SK-N-SH treated with all-trans-retinoic acid at 6 μM for 48 hours (cell line): ENCODE measurements around the gene SMIM24.

Experiments used
- ATAC-seq: fragments of 200-7000 bp; cut with Tn5 transposase; 3 replicates; pipeline ENCODE4 v1.9.1; 2020; ENCODE audit warnings: mild to moderate bottlenecking, moderate library complexity
- ARNTL ChIP-seq: fragments of 450-650 bp; formaldehyde crosslinking; IDR thresholded peaks from 2 replicates; pipeline ENCODE4 v1.5.0; 2020; ENCODE audit warnings: low read depth, mild to moderate bottlenecking, moderate library complexity, borderline replicate concordance
- BACH2 ChIP-seq: fragments of 250-450 bp; sonication (Bioruptor Pico); IDR thresholded peaks from 2 replicates; pipeline ENCODE4 v1.9.0; 2021; ENCODE audit warnings: mild to moderate bottlenecking, borderline replicate concordance
- ESRRG ChIP-seq: fragments of 250-450 bp; sonication (Bioruptor Pico); IDR thresholded peaks from 2 replicates; pipeline ENCODE4 v1.6.1; 2021; ENCODE audit warnings: mild to moderate bottlenecking
- GLIS3 ChIP-seq: fragments of 250-450 bp; sonication (Bioruptor Pico); IDR thresholded peaks from 2 replicates; pipeline ENCODE4 v1.5.0; 2020; ENCODE audit warnings: mild to moderate bottlenecking, moderate library complexity
- ISL1 ChIP-seq: fragments of 250-450 bp; sonication (Bioruptor Pico); IDR thresholded peaks from 2 replicates; pipeline ENCODE4 v2.1.2; 2022; ENCODE audit warnings: mild to moderate bottlenecking, moderate library complexity
- OSR1 ChIP-seq: fragments of 250-450 bp; sonication (Bioruptor Pico); IDR thresholded peaks from 2 replicates; pipeline ENCODE4 v1.8.0; 2022; ENCODE audit warnings: moderate library complexity, mild to moderate bottlenecking, inconsistent platforms
- PPARA ChIP-seq: fragments of 250-450 bp; sonication (Bioruptor Pico); IDR thresholded peaks from 2 replicates; pipeline ENCODE4 v1.5.0; 2020; ENCODE audit warnings: mild to moderate bottlenecking, borderline replicate concordance
- RARB ChIP-seq: fragments of 250-450 bp; sonication (Bioruptor Pico); IDR thresholded peaks from 2 replicates; pipeline ENCODE4 v1.8.0; 2021; ENCODE audit warnings: mild to moderate bottlenecking, moderate library complexity
- SNAI2 ChIP-seq: fragments of 250-450 bp; sonication (Bioruptor Pico); IDR thresholded peaks from 2 replicates; pipeline ENCODE4 v1.5.0; 2020; ENCODE audit warnings: mild to moderate bottlenecking, moderate library complexity
- TCF4 ChIP-seq: fragments of 250-450 bp; sonication (Bioruptor Pico); IDR thresholded peaks from 2 replicates; pipeline ENCODE4 v1.8.0; 2021; ENCODE audit warnings: mild to moderate bottlenecking, moderate library complexity, borderline replicate concordance
- TOX ChIP-seq: fragments of 250-450 bp; sonication (Bioruptor Pico); IDR thresholded peaks from 2 replicates; pipeline ENCODE4 v1.8.0; 2021; ENCODE audit warnings: mild to moderate bottlenecking, moderate library complexity, borderline replicate concordance
- ZC3H10 ChIP-seq: fragments of 250-450 bp; sonication (Bioruptor Pico); IDR thresholded peaks from 2 replicates; pipeline ENCODE4 v1.5.1; 2021; ENCODE audit warnings: mild to moderate bottlenecking, moderate library complexity
- ZFP3 ChIP-seq: fragments of 250-450 bp; sonication (Bioruptor Pico); IDR thresholded peaks from 2 replicates; pipeline ENCODE4 v1.5.0; 2020; ENCODE audit warnings: mild to moderate bottlenecking, moderate library complexity
- ZFP30 ChIP-seq: fragments of 450-650 bp; formaldehyde crosslinking; IDR thresholded peaks from 2 replicates; pipeline ENCODE4 v1.5.0; 2022; ENCODE audit warnings: mild to moderate bottlenecking, moderate library complexity
- ZNF565 ChIP-seq: fragments of 450-650 bp; formaldehyde crosslinking; conservative IDR thresholded peaks from 2 replicates; pipeline ENCODE4 v1.5.0; 2020; ENCODE audit warnings: low read depth, mild to moderate bottlenecking, moderate library complexity
- ZNF70 ChIP-seq: fragments of 450-650 bp; formaldehyde crosslinking; IDR thresholded peaks from 2 replicates; pipeline ENCODE4 v1.5.0; 2020; ENCODE audit warnings: mild to moderate bottlenecking, moderate library complexity
- ZNF8 ChIP-seq: fragments of 450-650 bp; formaldehyde crosslinking; IDR thresholded peaks from 2 replicates; pipeline ENCODE4 v1.5.0; 2020; ENCODE audit warnings: mild to moderate bottlenecking, moderate library complexity
- TF ChIP-seq, protein P1 (sequence below): fragments of 250-450 bp; sonication (Bioruptor Pico); IDR thresholded peaks from 2 replicates; pipeline ENCODE4 v1.5.0; 2020; ENCODE audit warnings: mild to moderate bottlenecking, moderate library complexity
- TF ChIP-seq, protein P2 (sequence below): fragments of 250-450 bp; sonication (Bioruptor Pico); IDR thresholded peaks from 2 replicates; pipeline ENCODE4 v1.5.1; 2021; ENCODE audit warnings: mild to moderate bottlenecking, moderate library complexity
- TF ChIP-seq, protein P3 (sequence below): fragments of 250-450 bp; sonication (Bioruptor Pico); IDR thresholded peaks from 2 replicates; pipeline ENCODE4 v1.8.0; 2021; ENCODE audit warnings: low read depth, mild to moderate bottlenecking, moderate library complexity, borderline replicate concordance
- TF ChIP-seq, protein P4 (sequence below): fragments of 250-450 bp; sonication (Bioruptor Pico); IDR thresholded peaks from 2 replicates; pipeline ENCODE4 v1.5.1; 2020; ENCODE audit warnings: low read depth, mild to moderate bottlenecking, moderate library complexity
- TF ChIP-seq, protein P5 (sequence below): fragments of 250-450 bp; sonication (Bioruptor Pico); IDR thresholded peaks from 2 replicates; pipeline ENCODE4 v1.8.0; 2020; ENCODE audit warnings: mild to moderate bottlenecking, moderate library complexity, borderline replicate concordance

Gene SMIM24

DNA sequence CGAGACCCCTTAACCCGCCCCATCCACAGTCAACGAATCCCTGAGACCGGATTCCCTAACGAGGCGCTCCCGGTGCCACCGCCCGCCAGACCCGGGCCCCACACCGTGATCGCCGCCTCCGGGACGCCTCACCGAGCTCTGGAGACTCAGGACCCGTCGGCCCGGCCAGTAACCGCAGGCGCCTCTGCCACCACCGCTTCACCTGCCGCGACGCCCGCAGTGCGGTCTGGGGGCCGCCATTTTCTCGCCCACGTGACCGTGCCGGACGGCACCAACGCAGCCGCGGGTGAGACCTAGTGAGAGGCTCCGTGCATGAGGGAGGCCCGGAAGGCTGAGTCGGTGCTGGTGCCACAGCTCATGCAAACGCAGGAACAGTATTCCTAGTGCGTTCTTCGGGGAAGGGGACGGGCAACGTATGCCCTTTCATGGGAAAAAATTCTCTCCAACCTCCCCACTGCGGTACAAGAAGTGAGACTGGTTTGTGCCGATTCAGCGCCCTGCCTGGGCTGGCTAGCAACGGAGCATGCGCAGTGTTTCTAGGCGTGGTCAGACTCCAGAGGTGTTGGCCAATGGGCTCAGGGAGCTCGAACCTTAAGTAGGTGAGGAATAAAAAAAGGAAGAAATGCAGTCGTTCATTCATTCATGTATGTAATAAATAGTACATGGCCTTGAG is 20.2 kb upstream of the SMIM24 start, which contains the start of gene DOHH:
DOHH (minus strand) TSS at position 246 of the 673 bp plus-strand sequence. CDS start 3,860 bp downstream, outside the sequence.
- peak; percentile 96 for ATAC-seq
- TF ChIP-seq GLIS3 (no peak), ZFP3 (CRISPR knock-in tag) (no peak), OSR1 (CRISPR knock-in tag) (no peak), RARB (CRISPR knock-in tag) (no peak), ARNTL (no peak), ZFP30 (CRISPR knock-in tag) (no peak), PPARA (CRISPR knock-in tag) (no peak), ISL1 (CRISPR knock-in tag) (no peak), ZC3H10 (CRISPR knock-in tag) (no peak), ZNF565 (no peak), SNAI2 (CRISPR knock-in tag) (no peak), TCF4 (CRISPR knock-in tag) (no peak), TOX (CRISPR knock-in tag) (no peak), ESRRG (no peak)
- TF ChIP-seq, protein P1, sequence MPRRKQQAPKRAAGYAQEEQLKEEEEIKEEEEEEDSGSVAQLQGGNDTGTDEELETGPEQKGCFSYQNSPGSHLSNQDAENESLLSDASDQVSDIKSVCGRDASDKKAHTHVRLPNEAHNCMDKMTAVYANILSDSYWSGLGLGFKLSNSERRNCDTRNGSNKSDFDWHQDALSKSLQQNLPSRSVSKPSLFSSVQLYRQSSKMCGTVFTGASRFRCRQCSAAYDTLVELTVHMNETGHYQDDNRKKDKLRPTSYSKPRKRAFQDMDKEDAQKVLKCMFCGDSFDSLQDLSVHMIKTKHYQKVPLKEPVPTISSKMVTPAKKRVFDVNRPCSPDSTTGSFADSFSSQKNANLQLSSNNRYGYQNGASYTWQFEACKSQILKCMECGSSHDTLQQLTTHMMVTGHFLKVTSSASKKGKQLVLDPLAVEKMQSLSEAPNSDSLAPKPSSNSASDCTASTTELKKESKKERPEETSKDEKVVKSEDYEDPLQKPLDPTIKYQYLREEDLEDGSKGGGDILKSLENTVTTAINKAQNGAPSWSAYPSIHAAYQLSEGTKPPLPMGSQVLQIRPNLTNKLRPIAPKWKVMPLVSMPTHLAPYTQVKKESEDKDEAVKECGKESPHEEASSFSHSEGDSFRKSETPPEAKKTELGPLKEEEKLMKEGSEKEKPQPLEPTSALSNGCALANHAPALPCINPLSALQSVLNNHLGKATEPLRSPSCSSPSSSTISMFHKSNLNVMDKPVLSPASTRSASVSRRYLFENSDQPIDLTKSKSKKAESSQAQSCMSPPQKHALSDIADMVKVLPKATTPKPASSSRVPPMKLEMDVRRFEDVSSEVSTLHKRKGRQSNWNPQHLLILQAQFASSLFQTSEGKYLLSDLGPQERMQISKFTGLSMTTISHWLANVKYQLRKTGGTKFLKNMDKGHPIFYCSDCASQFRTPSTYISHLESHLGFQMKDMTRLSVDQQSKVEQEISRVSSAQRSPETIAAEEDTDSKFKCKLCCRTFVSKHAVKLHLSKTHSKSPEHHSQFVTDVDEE (CRISPR knock-in tag), result no peak
- TF ChIP-seq, protein P2, sequence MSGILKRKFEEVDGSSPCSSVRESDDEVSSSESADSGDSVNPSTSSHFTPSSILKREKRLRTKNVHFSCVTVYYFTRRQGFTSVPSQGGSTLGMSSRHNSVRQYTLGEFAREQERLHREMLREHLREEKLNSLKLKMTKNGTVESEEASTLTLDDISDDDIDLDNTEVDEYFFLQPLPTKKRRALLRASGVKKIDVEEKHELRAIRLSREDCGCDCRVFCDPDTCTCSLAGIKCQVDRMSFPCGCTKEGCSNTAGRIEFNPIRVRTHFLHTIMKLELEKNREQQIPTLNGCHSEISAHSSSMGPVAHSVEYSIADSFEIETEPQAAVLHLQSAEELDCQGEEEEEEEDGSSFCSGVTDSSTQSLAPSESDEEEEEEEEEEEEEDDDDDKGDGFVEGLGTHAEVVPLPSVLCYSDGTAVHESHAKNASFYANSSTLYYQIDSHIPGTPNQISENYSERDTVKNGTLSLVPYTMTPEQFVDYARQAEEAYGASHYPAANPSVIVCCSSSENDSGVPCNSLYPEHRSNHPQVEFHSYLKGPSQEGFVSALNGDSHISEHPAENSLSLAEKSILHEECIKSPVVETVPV (CRISPR knock-in tag), result no peak
- TF ChIP-seq, protein P3, sequence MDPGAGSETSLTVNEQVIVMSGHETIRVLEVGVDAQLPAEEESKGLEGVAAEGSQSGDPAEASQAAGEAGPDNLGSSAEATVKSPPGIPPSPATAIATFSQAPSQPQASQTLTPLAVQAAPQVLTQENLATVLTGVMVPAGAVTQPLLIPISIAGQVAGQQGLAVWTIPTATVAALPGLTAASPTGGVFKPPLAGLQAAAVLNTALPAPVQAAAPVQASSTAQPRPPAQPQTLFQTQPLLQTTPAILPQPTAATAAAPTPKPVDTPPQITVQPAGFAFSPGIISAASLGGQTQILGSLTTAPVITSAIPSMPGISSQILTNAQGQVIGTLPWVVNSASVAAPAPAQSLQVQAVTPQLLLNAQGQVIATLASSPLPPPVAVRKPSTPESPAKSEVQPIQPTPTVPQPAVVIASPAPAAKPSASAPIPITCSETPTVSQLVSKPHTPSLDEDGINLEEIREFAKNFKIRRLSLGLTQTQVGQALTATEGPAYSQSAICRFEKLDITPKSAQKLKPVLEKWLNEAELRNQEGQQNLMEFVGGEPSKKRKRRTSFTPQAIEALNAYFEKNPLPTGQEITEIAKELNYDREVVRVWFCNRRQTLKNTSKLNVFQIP (CRISPR knock-in tag), result no peak

DNA sequence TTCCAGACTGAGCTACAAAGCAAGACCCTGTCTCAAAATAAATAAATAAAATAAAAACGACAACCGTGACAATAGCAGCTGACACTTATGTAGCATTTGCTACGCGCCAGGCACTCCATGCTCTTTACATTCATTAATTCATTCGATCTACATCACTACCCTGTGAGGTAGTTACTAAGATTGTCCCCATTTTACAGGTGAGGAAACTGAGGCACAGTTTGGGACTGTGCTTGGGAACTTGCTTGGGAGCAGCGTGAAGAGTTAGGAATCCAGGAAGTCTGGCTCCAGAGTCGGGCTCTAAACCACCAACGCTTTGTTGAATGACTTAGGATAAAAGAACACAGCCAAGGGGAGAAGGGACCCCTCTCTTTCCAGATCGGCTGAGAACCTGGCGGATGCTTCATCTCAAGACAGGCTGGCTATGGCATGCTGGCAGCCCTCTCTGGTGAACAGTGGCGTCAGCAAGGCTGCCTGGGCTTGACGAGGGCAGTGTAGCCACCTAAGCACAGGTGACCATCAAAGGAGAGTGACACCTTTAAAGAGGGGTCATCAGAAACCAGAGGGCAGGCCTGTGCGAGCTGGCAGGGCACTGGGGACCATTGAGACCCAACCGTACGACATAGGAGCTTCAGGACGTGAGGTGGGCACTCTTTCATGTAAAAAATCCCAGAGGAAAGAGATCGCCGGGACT is 19.6 kb upstream of the SMIM24 start:
- peak; percentile 30 for ATAC-seq
- TF ChIP-seq ZFP30 (CRISPR knock-in tag) (no peak), ZNF565 (no peak), BACH2 (CRISPR knock-in tag) (no peak), ZNF70 (CRISPR knock-in tag) (no peak), SNAI2 (CRISPR knock-in tag) (no peak), ISL1 (CRISPR knock-in tag) (no peak), ZNF8 (no peak)
- TF ChIP-seq, protein P4, sequence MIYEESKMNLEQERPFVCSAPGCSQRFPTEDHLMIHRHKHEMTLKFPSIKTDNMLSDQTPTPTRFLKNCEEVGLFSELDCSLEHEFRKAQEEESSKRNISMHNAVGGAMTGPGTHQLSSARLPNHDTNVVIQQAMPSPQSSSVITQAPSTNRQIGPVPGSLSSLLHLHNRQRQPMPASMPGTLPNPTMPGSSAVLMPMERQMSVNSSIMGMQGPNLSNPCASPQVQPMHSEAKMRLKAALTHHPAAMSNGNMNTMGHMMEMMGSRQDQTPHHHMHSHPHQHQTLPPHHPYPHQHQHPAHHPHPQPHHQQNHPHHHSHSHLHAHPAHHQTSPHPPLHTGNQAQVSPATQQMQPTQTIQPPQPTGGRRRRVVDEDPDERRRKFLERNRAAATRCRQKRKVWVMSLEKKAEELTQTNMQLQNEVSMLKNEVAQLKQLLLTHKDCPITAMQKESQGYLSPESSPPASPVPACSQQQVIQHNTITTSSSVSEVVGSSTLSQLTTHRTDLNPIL (CRISPR knock-in tag), result no peak
- TF ChIP-seq, protein P1 (CRISPR knock-in tag), result no peak
- TF ChIP-seq, protein P5, sequence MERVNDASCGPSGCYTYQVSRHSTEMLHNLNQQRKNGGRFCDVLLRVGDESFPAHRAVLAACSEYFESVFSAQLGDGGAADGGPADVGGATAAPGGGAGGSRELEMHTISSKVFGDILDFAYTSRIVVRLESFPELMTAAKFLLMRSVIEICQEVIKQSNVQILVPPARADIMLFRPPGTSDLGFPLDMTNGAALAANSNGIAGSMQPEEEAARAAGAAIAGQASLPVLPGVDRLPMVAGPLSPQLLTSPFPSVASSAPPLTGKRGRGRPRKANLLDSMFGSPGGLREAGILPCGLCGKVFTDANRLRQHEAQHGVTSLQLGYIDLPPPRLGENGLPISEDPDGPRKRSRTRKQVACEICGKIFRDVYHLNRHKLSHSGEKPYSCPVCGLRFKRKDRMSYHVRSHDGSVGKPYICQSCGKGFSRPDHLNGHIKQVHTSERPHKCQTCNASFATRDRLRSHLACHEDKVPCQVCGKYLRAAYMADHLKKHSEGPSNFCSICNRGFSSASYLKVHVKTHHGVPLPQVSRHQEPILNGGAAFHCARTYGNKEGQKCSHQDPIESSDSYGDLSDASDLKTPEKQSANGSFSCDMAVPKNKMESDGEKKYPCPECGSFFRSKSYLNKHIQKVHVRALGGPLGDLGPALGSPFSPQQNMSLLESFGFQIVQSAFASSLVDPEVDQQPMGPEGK (CRISPR knock-in tag), result no peak
